Neural progenitor cell (in vitro differentiated cells): ENCODE results near the gene MPPED2. TPM values are rescaled to one million over a fixed set of nuclear protein-coding genes. Genes with fewer than 3 reads are reported as not detected.

Source experiments
- DNase-seq: peaks from one replicate; pipeline ENCODE4 v3.0.0-alpha.2; 2016; ENCODE audit warnings: low spot score
- H2AFZ ChIP-seq: fragments of 200-600 bp; sonication (generic); replicated peaks from 2 replicates; pipeline ENCODE4 v1.6.1; 2016; ENCODE audit warnings: antibody characterized with exemption
- H3F3A ChIP-seq: fragments of 200-600 bp; sonication (generic); 2 replicates; pipeline ENCODE4 v1.6.1; 2016; ENCODE audit warnings: antibody characterized with exemption, low read depth
- H3K27ac ChIP-seq: fragments of 200-600 bp; sonication (generic); 2 replicates; pipeline ENCODE4 v1.5.1; 2016; ENCODE audit warnings: mild to moderate bottlenecking
- H3K27me3 ChIP-seq: fragments of 200-600 bp; sonication (generic); 2 replicates; pipeline ENCODE4 v1.6.1; 2016; ENCODE audit warnings: mild to moderate bottlenecking, moderate library complexity
- H3K36me3 ChIP-seq: fragments of 200-600 bp; sonication (generic); 2 replicates; pipeline ENCODE4 v1.5.1; 2016
- H3K4me1 ChIP-seq: fragments of 200-600 bp; sonication (generic); 2 replicates; pipeline ENCODE4 v1.6.1; 2016; ENCODE audit warnings: mixed run types
- H3K4me2 ChIP-seq: fragments of 200-600 bp; sonication (generic); 2 replicates; pipeline ENCODE4 v1.6.1; 2016
- H3K4me3 ChIP-seq: fragments of 200-600 bp; sonication (generic); 2 replicates; pipeline ENCODE4 v1.5.1; 2016
- H3K79me2 ChIP-seq: fragments of 200-600 bp; sonication (generic); 2 replicates; pipeline ENCODE4 v1.6.1; 2016; ENCODE audit warnings: low read depth
- H3K9ac ChIP-seq: fragments of 200-600 bp; sonication (generic); 2 replicates; pipeline ENCODE4 v1.6.1; 2016
- H3K9me3 ChIP-seq: fragments of 200-600 bp; sonication (generic); 2 replicates; pipeline ENCODE4 v1.5.1; 2016; ENCODE audit warnings: low read depth
- H4K20me1 ChIP-seq: fragments of 200-600 bp; sonication (generic); 2 replicates; pipeline ENCODE4 v1.6.1; 2016; ENCODE audit warnings: low read depth
- H3K27ac Mint-ChIP-seq: 3 replicates; pipeline ENCODE4 v1.8.0; 2021; ENCODE audit warnings: mixed read lengths
- H3K27me3 Mint-ChIP-seq: 2 replicates; pipeline ENCODE4 v1.8.0; 2022; ENCODE audit warnings: low read depth, mild to moderate bottlenecking, inconsistent platforms, moderate library complexity, mixed read lengths; ENCODE audit not compliant: insufficient read depth
- H3K36me3 Mint-ChIP-seq: 3 replicates; pipeline ENCODE4 v1.8.0; 2021; ENCODE audit warnings: mixed read lengths
- H3K4me1 Mint-ChIP-seq: 3 replicates; pipeline ENCODE4 v1.8.0; 2021; ENCODE audit warnings: mixed read lengths
- H3K4me3 Mint-ChIP-seq: 3 replicates; pipeline ENCODE4 v1.8.0; 2021; ENCODE audit warnings: mild to moderate bottlenecking, moderate library complexity, mixed read lengths
- H3K9me3 Mint-ChIP-seq: 3 replicates; pipeline ENCODE4 v1.8.0; 2020; ENCODE audit warnings: mixed read lengths
- CTCF ChIP-seq: fragments of 200-600 bp; sonication (generic); IDR thresholded peaks from 2 replicates; pipeline ENCODE4 v1.5.1; 2017; ENCODE audit warnings: antibody characterized with exemption, mild to moderate bottlenecking
- EZH2 ChIP-seq: fragments of 200-600 bp; sonication (generic); IDR thresholded peaks from 2 replicates; pipeline ENCODE4 v1.6.1; 2017; ENCODE audit warnings: antibody characterized with exemption, mild to moderate bottlenecking, moderate library complexity
- EZH2phosphoT487 ChIP-seq: fragments of 200-600 bp; sonication (generic); IDR thresholded peaks from 2 replicates; pipeline ENCODE4 v1.6.1; 2017; ENCODE audit warnings: antibody characterized with exemption
- total RNA-seq: library from RNA; depleted of rRNA; stranded (reverse); fragments of >200 nt; gene quantifications from 2 replicates; pipeline ENCODE4 v1.2.3, GENCODE V29; 2015; ENCODE audit warnings: low replicate concordance

Gene MPPED2
- total RNA-seq, 1 donor from 2014 or later: 3.4 TPM

- TF ChIP-seq EZH2phosphoT487 (no peak), EZH2 (no peak), CTCF (no peak)
- no peaks in the 10 kb centered on the region for H3K9me3 ChIP-seq
- no peak overlapping the region for H3K4me3 ChIP-seq
- Mint-ChIP-seq H3K4me3 (peak overlapping the region; percentile 39), H3K4me1 (peaks cover 49% of the 10 kb centered on the region), H3K9me3 (peaks cover 10% of the 10 kb centered on the region), H3K27me3 (no peaks in the 10 kb centered on the region), H3K27ac (peak overlapping the region; percentile 34), H3K36me3 (peaks cover 10% of the 10 kb centered on the region)
- H3K9ac ChIP-seq: no peak overlapping the region
- H3F3A ChIP-seq: no peaks in the 10 kb centered on the region
- H2AFZ ChIP-seq: no peak overlapping the region
- H3K27ac ChIP-seq: no peak overlapping the region
- peaks cover 12% of the 10 kb centered on the region for H3K4me1 ChIP-seq
- no peak for DNase-seq
- no peaks in the 10 kb centered on the region for H3K36me3 ChIP-seq
- no peaks in the 10 kb centered on the region for H4K20me1 ChIP-seq
- no peaks in the 10 kb centered on the region for H3K79me2 ChIP-seq
- no peak overlapping the region for H3K4me2 ChIP-seq
- H3K27me3 ChIP-seq: no peaks in the 10 kb centered on the region
Measured at GRCh38 chr11:30565027-30565426, 21.1 kb downstream of the MPPED2 start.

GRCh38 chr11:30561691-30562415, 24.3 kb downstream of the MPPED2 start:
- Mint-ChIP-seq H3K9me3 (peaks cover 10% of the 10 kb centered on the region), H3K27me3 (no peaks in the 10 kb centered on the region), H3K4me1 (peaks cover 40% of the 10 kb centered on the region), H3K36me3 (peaks cover 6% of the 10 kb centered on the region), H3K4me3 (no peak overlapping the region), H3K27ac (no peak overlapping the region)
- Histone ChIP-seq H3F3A (no peaks in the 10 kb centered on the region), H2AFZ (no peak overlapping the region), H3K27me3 (no peaks in the 10 kb centered on the region), H3K79me2 (no peaks in the 10 kb centered on the region), H3K4me2 (no peak overlapping the region), H3K27ac (no peak overlapping the region), H3K4me1 (peaks cover 23% of the 10 kb centered on the region), H3K36me3 (no peaks in the 10 kb centered on the region), H3K9me3 (no peaks in the 10 kb centered on the region), H3K4me3 (no peak overlapping the region), H4K20me1 (no peaks in the 10 kb centered on the region), H3K9ac (no peak overlapping the region)
- DNase-seq: no peak
- no peak for TF ChIP-seq EZH2phosphoT487
- no peak for TF ChIP-seq CTCF
- no peak for TF ChIP-seq EZH2

- DNase-seq: no peak
- no peaks in the 10 kb centered on the region for H3K9me3 ChIP-seq
- no peak overlapping the region for H2AFZ ChIP-seq
- no peaks in the 10 kb centered on the region for H3K27me3 Mint-ChIP-seq
- H3K4me3 Mint-ChIP-seq: peak overlapping the region; percentile 39
- H3F3A ChIP-seq: no peaks in the 10 kb centered on the region
- H3K27ac Mint-ChIP-seq: no peak overlapping the region
- no peaks in the 10 kb centered on the region for H3K36me3 ChIP-seq
- TF ChIP-seq EZH2 (no peak), CTCF (no peak), EZH2phosphoT487 (no peak)
- no peak overlapping the region for H3K9ac ChIP-seq
- H3K27ac ChIP-seq: no peak overlapping the region
- peaks cover 32% of the 10 kb centered on the region for H3K4me1 Mint-ChIP-seq
- H4K20me1 ChIP-seq: no peaks in the 10 kb centered on the region
- H3K79me2 ChIP-seq: no peaks in the 10 kb centered on the region
- peaks cover 21% of the 10 kb centered on the region for H3K4me1 ChIP-seq
- peaks cover 10% of the 10 kb centered on the region for H3K9me3 Mint-ChIP-seq
- no peaks in the 10 kb centered on the region for H3K27me3 ChIP-seq
- peaks cover 6% of the 10 kb centered on the region for H3K36me3 Mint-ChIP-seq
- H3K4me2 ChIP-seq: peak overlapping the region; percentile 57
- H3K4me3 ChIP-seq: no peak overlapping the region
Measured at GRCh38 chr11:30560206-30561106, 25.7 kb downstream of the MPPED2 start.
